Right ventricle myocardium superior (tissue), 1 donor: ENCODE results near the gene ARVCF. TPM values are rescaled to one million over a fixed set of nuclear protein-coding genes. Genes with fewer than 3 reads are reported as not detected.

Experiments
- ATAC-seq: fragments of 200-7000 bp; cut with Tn5 transposase; one replicate; pipeline ENCODE4 v1.9.1; 2020; ENCODE audit warnings: mild to moderate bottlenecking; ENCODE audit not compliant: poor library complexity
- DNase-seq: peaks from one replicate; pipeline ENCODE4 v3.0.0-alpha.2; 2020
- intact Hi-C: fragments of 100-400 bp; cut with DNase I; formaldehyde crosslinking; loops from one replicate; pipeline ENCODE4 v1.11.2; 2022
- total RNA-seq: library from RNA; stranded (reverse); fragmentation: NEBNext Ultra II Directional; extraction: Animal tissue kit (Norgen Biotek cat#: 25700); gene quantifications from one replicate; pipeline ENCODE4 v1.2.1, GENCODE V29; 2021
- donor health status: DM: no; HTN: yes; CAD: no; lungs with severe emphysema.

ARVCF gene
- total RNA-seq, 1 donor from 2014 or later = 31.4 TPM

DNA sequence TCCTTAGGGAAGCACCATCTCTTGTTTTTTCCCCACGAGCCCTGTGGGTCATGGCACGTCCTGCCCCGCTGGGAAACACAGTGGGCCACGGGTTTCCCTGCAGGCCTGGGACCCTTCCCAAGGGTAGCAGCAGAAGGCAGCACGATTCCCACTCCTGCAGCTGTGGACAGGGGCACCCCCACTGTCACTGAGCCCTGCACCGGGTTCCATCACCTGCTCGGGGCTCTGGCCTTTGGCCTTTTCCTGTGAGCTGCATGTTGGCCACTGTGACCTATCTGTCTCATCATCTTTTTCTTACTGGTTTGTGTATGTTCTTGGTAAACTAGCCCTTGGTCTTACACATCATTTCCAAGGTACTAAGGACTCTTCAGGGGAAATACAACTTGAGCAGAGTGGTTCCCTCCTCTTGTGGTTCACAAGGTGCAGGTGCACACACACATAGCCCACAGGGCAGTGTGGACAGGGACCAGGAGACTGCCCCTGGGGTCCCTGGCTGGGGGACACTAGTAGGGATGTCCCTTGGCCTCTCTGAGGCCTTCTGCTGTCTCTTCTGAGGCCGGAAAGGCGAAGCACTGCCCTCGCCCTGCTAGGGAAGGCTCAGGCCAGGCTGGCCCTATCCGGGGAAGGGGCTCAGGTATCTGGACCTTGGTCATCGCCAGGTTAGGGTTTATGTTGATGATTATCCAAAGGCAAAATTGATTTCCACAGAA, 56.0 kb downstream of the ARVCF start:
- DNase-seq (peak; percentile 37), ATAC-seq (no peak)
- intact Hi-C loops = no loop called here

DNA sequence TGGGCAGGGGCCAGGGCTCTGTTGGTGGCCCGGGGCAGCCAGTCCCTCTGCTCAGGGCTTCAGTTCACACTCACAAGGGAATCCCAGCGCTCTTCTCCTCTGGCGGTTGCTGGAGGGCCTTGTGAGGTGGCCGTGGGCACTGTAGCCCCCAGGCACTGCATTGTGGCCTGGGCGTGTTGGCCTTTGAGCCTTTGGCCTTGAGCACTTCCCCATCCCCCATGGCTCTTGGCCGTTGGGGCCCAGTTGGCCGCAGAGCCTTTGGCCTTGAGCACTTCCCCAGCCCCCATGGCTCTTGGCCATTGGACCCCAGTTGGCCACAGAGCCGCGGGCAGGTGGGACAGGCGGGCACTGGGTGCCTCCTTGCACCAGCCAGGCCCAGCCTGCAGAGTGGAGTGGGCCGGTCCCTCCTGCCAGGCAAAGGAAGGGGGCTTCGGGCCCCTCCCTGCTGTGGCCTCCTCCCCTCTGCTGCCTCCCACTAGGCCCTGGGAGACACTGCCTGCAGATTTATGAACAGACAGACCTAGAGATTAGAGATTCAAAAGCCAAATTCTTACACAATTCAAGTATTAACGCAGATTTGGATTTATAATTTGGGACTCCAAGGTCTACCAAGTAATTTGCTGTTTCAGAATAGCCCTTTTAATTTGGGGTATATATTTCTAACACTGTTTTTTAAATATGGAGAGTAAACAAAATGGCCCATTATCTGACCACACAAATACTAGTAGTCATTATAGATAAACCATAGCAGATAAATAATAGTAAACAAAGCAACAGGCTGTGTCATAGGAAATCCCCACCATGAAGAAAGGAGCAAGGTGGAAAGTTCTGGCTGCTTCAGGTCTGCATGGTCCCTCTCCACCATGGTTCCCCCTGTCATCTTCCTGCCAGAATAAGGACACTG, 56.8 kb downstream of the ARVCF start:
- intact Hi-C loops = no loop called here
- peak; percentile 51 for DNase-seq
- ATAC-seq = peak; percentile 23

DNA sequence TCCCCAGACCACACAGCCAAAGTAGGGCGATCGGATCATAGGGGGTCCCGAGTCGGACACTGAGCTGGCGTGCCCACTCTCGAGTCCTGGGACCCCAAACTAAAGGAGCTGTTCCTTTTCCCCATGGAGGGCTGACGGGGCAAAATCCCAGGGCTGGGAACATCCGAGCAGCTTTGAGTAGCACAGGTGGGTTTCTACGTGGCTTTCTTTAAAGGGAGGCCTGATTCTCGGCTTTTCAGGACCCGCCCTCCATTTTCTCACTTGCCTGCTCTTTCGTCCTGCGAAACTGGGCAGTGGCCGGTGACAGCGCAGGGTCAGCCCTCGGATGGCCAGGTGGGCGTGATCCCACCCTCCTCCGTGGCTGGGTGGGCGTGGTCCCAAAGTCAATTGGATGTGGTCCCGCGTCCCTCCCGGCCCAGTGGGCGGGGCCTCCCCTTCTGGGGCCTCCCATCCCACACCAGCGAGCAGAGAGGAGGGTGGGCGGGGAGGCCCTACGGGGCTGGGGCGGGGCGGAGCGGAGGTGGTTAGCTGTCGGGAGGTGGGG, 57.5 kb downstream of the ARVCF start:
- ATAC-seq = peak; percentile 65
- DNase-seq = peak; percentile 89
- intact Hi-C loops = no loop called here

DNA sequence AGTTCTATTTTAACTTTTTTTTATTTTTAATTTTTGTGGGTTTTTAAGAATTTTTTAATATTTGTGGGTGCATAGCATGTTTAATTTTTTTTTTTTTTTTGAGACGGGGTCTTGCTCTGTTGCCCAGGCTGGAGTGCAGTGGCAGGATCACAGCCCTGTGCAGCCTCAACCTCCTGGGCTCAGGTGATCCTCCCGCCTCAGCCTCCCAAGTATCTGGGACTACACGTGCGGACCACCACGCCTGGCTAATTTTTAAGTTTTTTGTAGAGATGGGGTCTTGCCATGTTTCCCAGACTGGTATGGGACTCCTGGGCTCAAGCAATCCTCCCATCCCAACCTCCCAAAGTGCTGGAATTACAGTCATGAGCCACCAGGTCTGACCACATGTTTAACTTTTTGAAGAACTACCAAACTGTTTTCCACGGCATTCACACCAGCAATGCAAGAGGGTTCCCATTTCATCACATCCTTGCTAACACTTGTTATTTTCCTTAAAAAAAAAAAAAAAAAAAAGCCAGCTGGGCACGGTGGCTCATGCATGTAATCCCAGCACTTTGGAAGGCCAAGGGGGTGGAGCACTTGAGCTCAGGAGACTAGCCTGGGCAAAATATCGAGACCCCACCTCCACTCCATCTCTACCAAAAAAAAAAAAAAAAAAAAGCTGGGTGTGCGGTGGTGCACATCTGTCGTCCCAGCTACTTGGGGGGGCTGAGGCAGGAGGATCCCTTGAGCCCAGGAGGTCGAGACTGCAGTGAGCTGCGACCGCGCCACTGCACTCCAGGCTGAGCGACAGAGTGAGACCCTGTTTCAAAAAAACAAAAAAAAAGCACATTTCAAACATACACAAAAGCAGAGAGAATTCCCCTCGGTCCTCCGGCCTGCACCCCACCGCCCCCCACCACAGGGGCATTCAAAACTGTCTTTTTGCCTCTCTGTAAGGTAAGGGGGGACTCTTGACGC, 58.3 kb downstream of the ARVCF start:
- DNase-seq = peak; percentile 43
- ATAC-seq = peak; percentile 1
- intact Hi-C loops = no loop called here

DNA sequence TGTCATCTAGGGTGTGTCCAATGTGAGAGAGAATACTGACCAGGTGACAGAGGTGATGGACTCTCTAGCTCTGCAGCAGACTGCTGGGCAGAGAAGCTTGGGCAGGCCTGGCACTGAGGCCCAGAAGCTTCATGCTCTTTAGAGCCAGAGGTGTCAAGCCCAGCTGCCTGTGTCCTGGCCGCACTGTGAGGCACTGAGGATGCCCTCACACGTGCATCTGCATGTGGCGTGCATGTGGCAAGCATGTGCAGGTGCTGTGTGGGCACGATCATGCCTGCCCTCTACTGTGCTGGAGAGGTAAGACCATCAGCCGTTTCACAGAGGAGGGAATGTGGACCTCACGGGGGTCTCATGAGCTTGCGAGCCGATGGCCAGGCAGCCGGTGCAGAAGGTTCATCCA, 59.2 kb downstream of the ARVCF start:
- intact Hi-C loops = no loop called here
- peak; percentile 36 for DNase-seq

DNA sequence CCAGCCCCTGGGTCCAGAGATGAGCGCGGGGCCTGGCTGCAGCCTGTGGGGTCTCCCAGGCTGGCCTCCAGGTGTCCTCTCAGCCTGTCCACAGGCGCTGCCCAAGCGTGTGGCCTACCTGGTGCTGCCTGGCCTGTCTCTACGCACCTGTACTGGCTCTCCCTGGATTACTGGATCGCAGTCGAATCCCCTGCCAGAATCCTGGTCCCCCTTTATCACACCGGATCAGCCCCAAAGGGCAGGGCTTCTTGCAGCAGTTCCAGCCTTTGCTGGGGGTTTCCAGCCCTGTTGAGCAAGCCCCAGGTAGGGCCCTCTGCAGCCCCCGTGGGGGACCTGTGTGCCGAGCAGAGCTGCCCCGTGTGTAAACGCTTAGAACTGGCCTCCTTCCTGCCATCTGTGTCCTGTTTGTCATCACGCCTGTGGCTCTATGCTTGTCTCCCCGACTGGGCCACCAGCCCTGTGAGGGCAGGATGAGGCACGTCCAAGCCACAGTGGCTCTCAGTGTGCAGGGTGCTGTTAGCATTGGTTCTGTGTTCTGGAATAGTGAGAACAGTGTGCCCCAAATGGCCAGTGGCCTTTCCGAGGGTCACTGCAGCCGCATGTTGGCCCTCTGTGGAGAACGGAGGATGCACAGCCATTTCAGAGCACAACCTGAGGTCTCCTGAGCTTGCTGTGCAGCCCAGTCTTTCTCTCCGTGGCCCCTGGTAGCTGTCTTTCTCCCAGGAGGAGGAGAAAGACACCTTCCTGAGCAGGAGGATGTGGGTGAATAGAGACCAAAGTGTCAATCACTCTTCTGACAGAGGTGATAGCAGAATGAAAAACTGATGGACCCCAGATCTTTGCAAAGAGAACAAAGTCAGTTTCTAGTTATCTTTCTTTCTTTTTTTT, 61.1 kb downstream of the ARVCF start:
- intact Hi-C loops = no loop called here
- DNase-seq (peak; percentile 57), ATAC-seq (no peak)

More for the DNA sequence above, 59.2 kb downstream of the ARVCF start:
- no peak for ATAC-seq

DNA sequence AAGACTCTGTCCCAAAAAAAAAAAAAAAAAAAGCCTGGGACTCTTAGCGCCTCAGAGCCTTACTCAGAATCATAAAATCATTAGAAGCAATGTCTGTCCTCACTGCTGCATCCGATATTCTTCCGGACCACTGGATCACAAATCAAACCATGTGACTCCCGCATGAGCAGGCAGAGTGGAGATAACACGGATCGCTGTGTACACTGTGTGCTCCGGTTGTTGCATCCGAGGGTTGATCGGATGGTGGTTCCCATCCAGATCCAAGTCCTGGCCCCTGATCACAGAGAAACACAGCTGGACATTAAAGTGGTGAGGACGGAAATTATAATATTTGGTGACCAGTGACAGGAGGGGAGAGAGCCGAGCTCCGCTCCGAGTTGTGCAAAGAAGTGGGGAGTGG, 65.3 kb downstream of the ARVCF start:
- peak; percentile 36 for DNase-seq
- intact Hi-C loops = no loop called here
- peak; percentile 34 for ATAC-seq

DNA sequence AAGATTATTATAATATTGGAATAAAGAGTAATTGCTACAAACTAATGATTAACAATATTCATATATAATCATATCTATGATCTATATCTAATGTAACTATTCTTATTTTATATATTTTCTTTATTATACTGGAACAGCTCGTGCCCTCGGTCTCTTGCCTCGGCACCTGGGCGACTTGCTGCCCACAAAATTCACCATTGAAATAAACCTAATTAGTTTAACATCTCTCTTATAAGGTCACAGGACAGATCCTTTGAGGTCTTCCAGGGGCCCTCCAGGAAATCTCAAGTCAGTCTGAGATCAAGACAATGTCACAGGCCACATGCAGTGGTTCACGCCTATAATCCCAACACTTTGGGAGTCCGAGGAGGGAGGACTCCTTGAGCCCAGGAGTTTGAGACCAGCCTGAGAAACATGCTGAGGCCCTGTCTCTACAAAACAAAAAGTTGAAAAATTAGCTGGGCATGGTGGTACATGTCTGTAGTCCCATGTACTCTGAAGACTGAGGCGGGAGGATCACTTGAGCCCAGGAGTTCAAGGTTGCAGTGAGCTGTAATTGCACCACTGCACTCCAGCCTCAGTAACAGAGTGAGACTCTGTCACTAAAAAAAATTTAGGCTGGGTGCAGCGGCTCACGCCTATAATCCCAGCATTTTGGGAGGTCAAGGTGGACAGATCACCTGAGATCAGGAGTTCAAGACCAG, 68.4 kb downstream of the ARVCF start:
- peak; percentile 2 for DNase-seq
- intact Hi-C loops = no loop called here

DNA sequence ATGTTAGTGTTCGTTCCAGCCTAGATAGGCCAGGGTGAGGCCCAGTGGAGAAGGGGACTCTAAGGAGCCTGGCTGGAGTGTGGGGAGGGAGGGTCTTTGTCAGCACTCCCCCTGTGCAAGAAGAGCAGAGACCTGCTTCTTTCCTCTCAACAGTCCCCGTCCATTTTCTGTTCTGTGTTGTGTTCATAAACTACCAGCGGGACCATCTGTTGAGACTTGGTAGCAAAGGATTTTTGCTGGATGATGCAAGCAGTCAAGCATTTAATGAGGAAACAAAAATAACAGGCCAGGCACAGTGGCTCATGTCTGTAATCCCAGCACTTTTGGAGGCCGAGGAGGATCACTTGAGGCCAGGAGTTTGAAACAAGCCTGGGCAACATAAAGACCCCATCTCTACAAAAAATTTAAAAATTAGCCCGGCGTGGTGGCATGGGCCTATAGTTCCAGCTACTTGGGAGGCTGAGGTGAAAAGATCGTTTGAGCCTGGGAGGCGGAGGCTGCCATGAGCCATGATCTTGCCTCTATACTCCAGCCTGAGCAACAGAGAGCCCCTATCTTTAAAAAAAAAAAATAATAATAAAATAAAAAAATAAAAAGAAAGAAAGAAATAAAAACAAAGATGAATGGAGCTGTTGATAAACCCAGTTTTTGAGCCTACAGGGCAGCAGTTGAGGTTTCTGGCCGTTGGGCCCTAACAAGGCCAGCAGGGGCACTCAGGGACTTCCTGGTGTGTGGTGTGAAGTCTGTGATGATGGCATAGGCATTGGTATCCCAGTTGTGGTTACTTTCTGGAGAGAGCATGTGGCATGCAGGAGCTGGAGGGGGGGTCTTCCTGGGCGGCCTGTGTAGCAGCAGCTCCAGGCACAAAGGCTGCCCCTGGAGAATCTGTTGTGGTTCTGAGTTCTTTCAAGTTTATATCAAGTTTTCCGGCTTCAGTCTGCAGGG, 73.3 kb downstream of the ARVCF start:
- intact Hi-C loops = no loop called here
- peak; percentile 45 for DNase-seq
- ATAC-seq = peak; percentile 56

More for the DNA sequence above, 68.4 kb downstream of the ARVCF start:
- no peak for ATAC-seq

DNA sequence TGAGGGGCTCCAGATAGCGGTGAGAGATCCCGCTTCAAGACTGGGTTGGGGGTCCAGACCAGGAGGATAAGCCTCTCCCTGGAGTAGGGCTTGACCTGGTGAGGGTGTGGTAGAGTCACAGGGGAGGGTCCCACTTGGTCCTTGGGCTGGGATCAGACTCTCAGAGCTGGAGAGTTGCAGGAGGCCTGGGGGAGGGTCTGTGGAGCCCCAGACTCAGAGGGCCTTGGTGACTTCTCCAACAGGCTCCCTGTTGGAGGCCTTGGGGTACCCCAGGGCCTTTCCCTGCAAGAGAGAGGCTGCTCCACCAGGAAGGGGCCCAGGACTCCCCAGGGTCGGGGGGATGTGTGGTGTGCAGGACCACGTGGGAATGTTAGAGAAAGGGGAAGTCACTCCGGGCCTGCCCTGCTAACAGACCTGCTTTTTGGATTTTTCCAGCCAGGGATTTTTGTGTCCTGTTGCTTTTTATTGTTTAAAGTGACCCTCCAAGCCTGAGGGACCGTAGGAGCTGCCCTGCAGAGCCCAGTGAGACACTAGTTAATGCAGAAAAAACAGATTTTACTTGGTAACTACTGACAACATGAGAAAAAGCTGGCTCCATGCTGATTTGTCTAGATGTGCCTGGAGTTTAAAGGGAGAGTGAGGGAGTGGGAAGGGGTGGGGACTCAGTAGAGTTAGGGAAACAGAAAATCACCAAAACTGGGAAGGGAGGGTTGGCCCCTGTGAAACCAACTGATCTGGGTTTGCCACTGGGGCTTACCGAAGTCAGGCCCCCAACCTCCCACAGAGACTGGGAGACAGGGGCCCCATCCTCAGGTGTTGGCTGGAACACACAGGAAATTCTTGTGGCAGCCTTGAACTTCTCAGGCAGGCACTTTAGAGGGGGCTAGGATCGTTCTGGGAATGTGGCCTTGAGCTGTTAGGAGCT, 74.2 kb downstream of the ARVCF start:
- intact Hi-C loops = no loop called here
- peak; percentile 54 for ATAC-seq
- DNase-seq = peak; percentile 57

DNA sequence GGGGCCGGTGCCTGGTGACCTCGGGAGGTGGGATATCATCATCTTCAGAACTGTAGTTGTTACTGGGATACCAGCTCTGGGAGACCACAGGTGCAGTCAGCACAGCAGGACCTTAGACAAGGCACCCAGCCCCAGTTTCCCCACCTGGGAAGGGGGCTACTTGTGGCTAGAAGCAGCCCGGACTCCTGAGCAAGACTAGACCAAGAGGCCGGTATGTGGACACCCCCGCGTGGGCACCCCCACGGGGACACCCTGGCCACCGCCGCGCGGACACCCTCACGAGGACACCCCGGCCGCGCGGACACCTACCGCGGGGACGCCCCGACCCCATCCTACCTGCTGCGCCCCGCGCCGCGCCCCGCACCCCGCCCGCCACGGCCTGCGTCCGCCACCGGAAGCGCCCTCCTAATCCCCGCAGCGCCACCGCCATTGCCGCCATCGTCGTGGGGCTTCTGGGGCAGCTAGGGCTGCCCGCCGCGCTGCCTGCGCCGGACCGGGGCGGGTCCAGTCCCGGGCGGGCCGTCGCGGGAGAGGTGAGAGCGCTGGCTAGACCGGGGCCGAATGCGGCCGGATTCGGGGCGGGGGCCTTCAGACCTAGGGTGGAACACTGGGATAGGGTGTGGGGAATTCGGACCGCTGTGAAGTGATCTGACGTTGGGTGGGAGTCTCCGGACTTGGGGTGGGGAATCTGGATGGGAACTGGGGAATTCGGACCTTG, 75.1 kb downstream of the ARVCF start, which contains the start of the genes COMT and TXNRD2:
Gene COMT, plus strand, starts transcription at position 408 of the 718 bp plus-strand sequence. CDS start 20,755 bp downstream, outside the sequence.
Gene TXNRD2, minus strand, starts transcription at position 454 of the 718 bp plus-strand sequence. Its CDS starts 15 bp downstream, at position 439.
- intact Hi-C loops = no loop called here
- peak; percentile 93 for ATAC-seq
- DNase-seq = peak; percentile 87

DNA sequence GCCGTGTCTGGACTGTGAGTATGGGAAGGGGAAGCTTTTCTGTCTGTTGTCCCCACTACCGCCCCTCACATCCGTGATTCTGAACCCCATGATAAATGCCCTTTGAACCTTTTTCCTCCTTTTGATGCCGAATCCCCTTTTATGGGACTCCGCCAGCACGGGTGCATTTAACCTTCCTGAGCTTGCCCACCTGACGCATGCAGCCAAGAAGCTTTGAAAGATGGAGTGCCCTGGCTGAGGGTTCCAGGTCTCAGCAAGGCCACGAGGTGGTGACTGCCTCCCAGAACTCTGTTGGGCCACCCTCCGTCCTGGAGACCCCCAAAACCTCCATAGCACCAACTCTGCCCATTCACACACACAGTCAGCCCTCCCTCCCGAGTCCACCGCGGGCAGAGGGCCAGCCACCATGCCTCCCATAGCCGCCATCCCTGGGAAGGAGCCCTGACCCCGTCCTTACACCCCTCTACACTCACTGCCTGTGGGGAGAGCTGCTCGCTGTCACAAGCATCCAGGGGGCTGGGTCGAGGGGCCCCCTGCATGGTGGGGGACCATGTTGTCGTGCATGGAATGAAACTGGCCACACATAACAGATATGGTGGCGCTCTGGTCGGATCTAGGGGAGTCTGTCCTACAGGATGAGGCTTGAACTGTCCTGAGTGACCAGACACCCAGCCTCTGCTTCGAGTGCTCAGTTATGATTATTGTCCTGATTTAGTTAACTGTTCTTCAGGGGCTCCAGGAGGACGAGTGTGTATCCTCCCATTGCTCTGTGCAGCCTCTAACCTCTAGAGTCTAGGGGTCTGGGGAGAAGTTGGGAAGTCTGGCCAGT, 75.9 kb downstream of the ARVCF start:
- peak; percentile 44 for DNase-seq
- no peak for ATAC-seq
- intact Hi-C loops = no loop called here
